Hypothalamus (tissue), 51 donors: ENCODE results near the gene TRMT5.

Experiments
- DNase-seq, 51 donors: peaks; one replicate each; lab custom pipeline; 2025; lab: John Stamatoyannopoulos, UW

The TRMT5 gene

DNA sequence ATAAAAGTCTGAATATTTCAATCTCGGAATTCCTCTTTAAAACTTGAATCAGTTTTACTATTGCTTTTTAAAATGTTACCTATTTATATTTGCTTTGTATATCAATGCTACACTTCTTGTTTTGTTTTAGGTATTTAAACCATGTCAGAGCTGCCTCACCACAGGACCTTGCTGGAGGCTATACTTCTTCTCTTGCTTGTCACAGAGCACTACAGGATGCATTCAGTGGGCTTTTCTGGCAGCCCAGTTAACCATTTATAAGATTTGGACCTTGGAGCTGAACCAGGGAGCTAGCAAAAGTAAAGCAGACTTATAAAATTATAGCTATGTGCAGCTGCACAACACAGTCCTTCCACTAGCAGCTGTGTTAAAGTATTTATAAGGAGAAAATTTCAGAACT is 12.8 kb downstream of the TRMT5 start:
- DNase-seq, result no peak

GRCh38 chr14:60965402-60965801 is 15.5 kb downstream of the TRMT5 start:
- DNase-seq, result no peak

DNA sequence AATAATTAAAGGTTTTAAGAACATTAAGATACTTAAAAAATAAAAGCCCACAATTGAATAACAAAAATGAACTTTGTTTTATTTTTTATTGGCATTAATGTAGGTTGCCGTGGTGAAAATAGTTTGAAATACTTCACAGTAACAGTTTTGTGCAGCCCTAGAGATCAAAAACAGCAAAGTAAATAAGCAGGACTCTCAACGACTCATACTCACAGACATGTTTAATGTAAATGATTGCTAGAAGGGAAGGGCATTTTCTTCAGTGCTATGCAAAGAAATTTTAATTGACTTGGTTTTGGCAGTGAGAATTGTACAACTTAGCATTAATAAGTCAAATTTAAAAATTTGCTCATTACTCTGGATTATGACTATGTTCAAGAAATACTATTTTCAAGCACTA is 16.0 kb downstream of the TRMT5 start:
- DNase-seq, result no peak

DNA sequence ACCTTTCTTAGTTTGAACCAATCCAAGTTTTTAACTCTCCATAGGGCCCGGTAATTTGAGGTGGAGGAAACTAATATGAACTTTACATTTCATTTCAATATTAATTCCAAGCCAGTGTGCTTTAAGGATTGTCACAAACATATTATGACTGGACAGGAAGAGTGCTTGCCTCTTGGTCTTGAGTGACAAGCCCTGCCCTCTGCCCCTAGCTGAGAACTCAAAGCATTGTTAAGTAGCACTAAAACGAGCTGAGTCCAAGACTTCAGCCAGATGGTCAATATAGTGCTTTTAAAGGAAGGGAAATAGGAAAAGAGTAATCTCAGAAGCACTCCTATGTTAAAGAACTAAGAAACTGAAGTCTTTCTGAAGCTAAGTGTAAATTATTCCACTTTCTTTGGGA is 17.1 kb downstream of the TRMT5 start:
- DNase-seq, result no peak

DNA sequence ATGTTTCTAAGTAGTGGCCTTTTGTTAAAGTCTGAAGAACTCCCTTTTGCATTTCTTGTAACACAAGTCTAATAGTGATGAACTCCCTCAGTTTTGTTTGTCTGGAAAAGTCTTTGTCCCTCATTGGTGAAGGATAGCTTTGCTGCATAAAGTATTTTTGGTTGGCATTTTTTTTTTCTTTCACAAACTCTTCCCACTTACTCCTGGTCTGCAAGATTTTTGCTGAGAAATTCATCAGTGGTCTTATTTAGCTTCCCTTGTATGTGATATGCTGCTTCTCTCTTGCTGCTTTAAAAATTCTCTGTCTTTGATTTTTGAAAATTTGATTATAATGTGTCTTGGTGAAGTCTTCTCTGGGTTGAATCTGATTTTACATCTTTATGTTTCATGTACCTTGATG is 22.7 kb downstream of the TRMT5 start:
- DNase-seq, result no peak

- no peak for DNase-seq
These were observed 24.2 kb downstream of the TRMT5 start for GRCh38 chr14:60956632-60957031.

- DNase-seq, result no peak
These were observed 24.7 kb downstream of the TRMT5 start for GRCh38 chr14:60956202-60956601.

DNA sequence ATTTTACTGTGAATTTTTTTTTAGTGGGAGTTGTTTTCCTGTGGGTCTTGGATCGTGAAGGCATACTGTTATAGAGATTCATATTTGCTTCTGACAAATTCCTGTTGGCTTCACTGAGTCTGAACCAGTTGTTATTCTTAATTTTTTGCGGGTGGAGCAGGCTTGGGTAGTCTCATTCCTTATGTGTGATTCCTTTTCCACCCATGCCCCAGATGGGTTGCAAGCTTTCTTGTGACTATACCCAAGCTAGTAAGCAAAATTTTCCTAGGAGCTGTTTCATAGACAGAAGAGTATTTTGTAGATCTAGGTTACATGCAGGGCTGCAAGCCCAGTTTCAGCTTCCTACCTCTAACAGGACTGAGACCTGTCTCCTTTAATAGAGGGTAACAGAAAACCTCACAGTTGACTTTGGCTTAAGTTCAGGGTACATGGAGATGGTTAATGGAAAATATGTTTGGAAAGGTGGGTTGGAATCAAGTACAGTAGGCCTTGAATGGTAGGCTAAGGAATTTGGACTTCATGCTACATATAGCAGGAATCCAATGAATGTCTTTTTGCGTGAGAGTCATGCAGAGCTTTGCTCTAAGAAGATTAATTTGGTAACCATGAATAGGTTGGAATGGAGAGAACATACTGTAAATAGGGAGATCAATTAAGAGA is 29.0 kb downstream of the TRMT5 start:
- DNase-seq, result no peak

DNA sequence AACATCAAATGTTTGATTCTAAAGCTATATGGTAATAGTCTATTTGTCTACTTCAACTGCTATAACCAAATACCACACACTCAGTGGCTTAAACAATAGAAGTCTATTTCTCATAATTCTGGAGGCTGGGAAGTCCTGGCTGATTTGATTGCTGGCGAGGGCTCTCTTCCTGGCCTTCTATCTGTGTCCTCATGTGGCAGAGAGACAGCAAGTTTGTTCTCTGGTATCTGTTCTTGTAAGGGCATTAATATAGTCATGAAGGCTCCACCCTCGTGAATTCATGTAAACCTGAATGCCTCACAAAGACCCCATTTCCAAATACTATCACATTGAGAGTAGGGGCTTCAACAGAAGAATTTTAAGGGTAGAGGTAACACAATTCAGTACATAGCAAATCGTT is 34.1 kb downstream of the TRMT5 start:
- DNase-seq, result no peak

DNA sequence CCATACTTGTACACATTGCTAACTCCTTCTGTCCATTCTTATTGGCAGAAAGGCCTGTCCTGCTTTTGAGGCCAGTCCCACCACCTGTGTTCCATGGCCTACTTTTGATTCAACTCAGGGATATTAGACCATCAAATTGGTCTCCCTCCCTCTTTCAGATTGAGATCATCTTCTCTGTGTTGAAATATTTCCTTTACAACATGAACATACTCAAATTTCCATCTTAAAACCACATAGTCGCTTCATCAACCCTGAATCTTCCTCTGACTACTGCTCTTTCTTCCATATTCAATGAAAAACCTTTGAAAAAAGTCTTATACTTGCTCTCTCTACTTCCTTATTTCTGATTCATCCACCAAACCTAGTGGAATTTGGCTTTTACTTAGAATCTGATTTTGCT is 34.9 kb downstream of the TRMT5 start:
- no peak for DNase-seq

- DNase-seq, result no peak
These were observed 36.7 kb downstream of the TRMT5 start for GRCh38 chr14:60944204-60944603.

- DNase-seq, result no peak
These were observed 37.2 kb downstream of the TRMT5 start for GRCh38 chr14:60943637-60944032.

GRCh38 chr14:60935319-60935718 is 45.6 kb downstream of the TRMT5 start:
- no peak for DNase-seq

GRCh38 chr14:60933920-60934655 is 46.8 kb downstream of the TRMT5 start:
- DNase-seq, result no peak

- DNase-seq, result no peak
These were observed 49.7 kb downstream of the TRMT5 start for GRCh38 chr14:60931218-60931617.

DNA sequence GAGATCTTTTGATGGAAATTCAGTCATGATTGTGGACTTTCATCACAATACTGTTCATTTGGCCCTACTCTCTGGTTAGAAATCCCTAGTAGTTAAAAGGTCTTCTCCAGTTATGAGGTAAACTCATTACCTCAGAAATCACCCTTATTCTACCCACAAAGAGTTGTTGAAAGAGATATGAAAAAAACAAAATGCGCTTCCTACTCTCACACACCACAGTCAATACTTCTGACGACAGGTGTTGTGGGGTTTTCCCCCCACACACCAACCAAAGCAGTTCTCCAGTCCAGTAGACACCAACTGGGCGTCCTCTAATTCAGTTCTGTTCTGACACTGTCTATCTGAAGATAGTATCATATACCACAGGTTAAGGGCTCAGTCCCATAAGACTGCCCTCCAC is 54.9 kb downstream of the TRMT5 start:
- DNase-seq, result no peak

GRCh38 chr14:60925286-60925685 is 55.6 kb downstream of the TRMT5 start:
- no peak for DNase-seq

DNA sequence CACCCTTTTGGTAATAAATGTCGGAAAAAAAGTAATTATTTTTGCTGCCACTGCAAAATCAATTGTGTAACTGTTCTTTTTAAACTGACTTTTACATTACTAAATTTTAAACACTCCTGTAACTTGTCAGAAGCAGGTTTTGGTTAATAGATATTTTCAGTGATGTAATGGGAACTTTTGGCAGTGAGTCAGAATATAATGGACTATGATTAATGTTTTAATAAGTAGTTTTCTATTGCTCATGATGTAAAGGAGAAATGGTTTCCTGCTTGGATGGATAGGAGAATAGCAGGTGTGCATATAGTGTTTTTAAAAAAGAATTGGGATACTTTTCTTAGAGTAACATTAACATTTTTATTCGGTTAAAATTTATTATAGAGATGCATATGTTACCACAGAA is 58.8 kb downstream of the TRMT5 start:
- DNase-seq, result no peak
